Sigmoid colon (tissue), 7 donors: Measurements from ENCODE around the gene GHSR. TPM values are rescaled to one million over a fixed set of nuclear protein-coding genes. Genes with fewer than 3 reads are reported as not detected.
A peak's percentile ranks its signal among the peaks of the same experiment; 100 is the strongest.

Experiments used
- DNase-seq: peaks from one replicate; pipeline ENCODE4 v3.0.0-alpha.2; 2019
- H3K27ac ChIP-seq, 4 donors: fragments of 200-600 bp; sonication (generic); one replicate each; pipeline ENCODE4 v1.5.1; 2016 to 2019; ENCODE audit warnings: mild to moderate bottlenecking in 1 of 4
- H3K27me3 ChIP-seq, 3 donors: fragments of 200-600 bp; sonication (generic); one replicate each; pipeline ENCODE4 v1.5.1; 2019; ENCODE audit warnings: mild to moderate bottlenecking in 1 of 3
- H3K36me3 ChIP-seq, 4 donors: fragments of 200-600 bp; sonication (generic); one replicate each; pipeline ENCODE4 v1.5.1; 2016 to 2019
- H3K4me1 ChIP-seq, 4 donors: fragments of 200-600 bp; sonication (generic); one replicate each; pipeline ENCODE4 v1.5.1; 2017 to 2019
- H3K4me3 ChIP-seq, 4 donors: fragments of 200-600 bp; sonication (generic); one replicate each; pipeline ENCODE4 v1.5.1; 2017 to 2019; ENCODE audit warnings: mild to moderate bottlenecking in 2 of 4, moderate library complexity in 1 of 4
- H3K9me3 ChIP-seq, 4 donors: fragments of 200-600 bp in 3 of 4; sonication (generic) in 3 of 4; one replicate each; pipeline versions ENCODE4 v1.5.1 to v1.6.1; 2013 to 2019
- CTCF ChIP-seq, 4 experiments: fragments of 450-650 bp in 3 of 4; fragments of 200-600 bp in 1 of 4; IDR thresholded peaks; one replicate each; pipeline ENCODE4 v1.5.1; 2016 to 2019; ENCODE audit warnings: antibody characterized with exemption in 4 of 4, mild to moderate bottlenecking in 3 of 4, moderate library complexity in 2 of 4
- EP300 ChIP-seq, 4 donors: sonication (generic); formaldehyde crosslinking; IDR thresholded peaks; one replicate each; pipeline ENCODE4 v1.6.1; 2017; ENCODE audit warnings: antibody characterized with exemption in 4 of 4
- POLR2A ChIP-seq, 2 donors: fragments of 450-650 bp; IDR thresholded peaks; one replicate each; pipeline ENCODE4 v1.6.1; 2016; ENCODE audit warnings: antibody characterized with exemption in 2 of 2, mild to moderate bottlenecking in 2 of 2, moderate library complexity in 2 of 2
- POLR2AphosphoS5 ChIP-seq, 4 donors: sonication (generic); formaldehyde crosslinking; IDR thresholded peaks; one replicate each; pipeline ENCODE4 v1.6.1; 2017; ENCODE audit warnings: antibody characterized with exemption in 4 of 4
- WGBS, 2 donors: extraction: QIAGEN DNeasy Blood & Tissue Kit; methylation state at CpG; one replicate each; pipeline ENCODE4 v1.1.7; 2013; 5-methylcytosine and 5-hydroxymethylcytosine counted together
- intact Hi-C: fragments of 100-400 bp; cut with DNase I; formaldehyde crosslinking; loops from one replicate; pipeline ENCODE4 v1.15.1; 2023
- polyA plus RNA-seq, 3 donors: library from polyadenylated mRNA; stranded (reverse); fragments of 200-250 nt; gene quantifications; one replicate each; pipeline ENCODE4 v1.2.3, GENCODE V29; 2013
- total RNA-seq, 4 donors: library from RNA; depleted of rRNA; stranded (reverse); fragments of >200 nt; gene quantifications; one replicate each; pipeline ENCODE4 v1.1.0, GENCODE V29; 2016
- donor health status: healthy with polysubstance abuse.
- donor health status: Bipolar disorder and iron deficiency.
- donor health status: healthy.

Gene GHSR
- total and polyA plus RNA-seq, 7 donors, result 0.55 to 0.99 TPM; not detected in 5

GRCh38 chr3:172465281-172465680 is 17.0 kb upstream of the GHSR start:
- no peaks in the 10 kb centered on the region for H3K27me3 ChIP-seq
- no peak overlapping the region for H3K4me3 ChIP-seq
- H3K4me1 ChIP-seq, result no peaks in the 10 kb centered on the region
- no peak for TF ChIP-seq POLR2A (IDR thresholded peaks at IDR 0.05)
- no peak for TF ChIP-seq CTCF (IDR thresholded peaks at IDR 0.05)
- no peak for TF ChIP-seq EP300 (IDR thresholded peaks at IDR 0.05)
- TF ChIP-seq POLR2AphosphoS5 (IDR thresholded peaks at IDR 0.05), result no peak
- no peak overlapping the region for H3K27ac ChIP-seq
- no peaks in the 10 kb centered on the region for H3K36me3 ChIP-seq
- DNase-seq, result no peak
- H3K9me3 ChIP-seq, result no peaks in the 10 kb centered on the region
- intact Hi-C loops, result no loop called here

DNA sequence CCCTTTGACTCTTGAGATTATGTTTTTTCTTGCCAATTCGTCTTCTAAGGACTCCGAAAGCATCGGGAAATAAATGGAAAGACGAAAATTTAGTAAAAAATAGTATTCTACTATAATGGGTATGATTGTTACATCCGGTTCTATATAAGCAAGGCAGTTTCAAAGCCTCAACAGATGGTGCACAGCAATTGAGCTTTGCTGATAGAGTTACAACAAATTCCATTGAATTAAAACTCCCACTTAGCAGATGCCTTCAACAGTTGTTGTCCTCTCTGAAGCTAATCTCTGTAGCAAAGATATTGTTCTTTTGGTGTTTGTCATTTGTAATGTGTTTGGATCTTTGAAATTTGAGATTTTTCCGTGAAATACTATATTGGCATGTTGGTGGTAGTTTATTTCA is 16.1 kb upstream of the GHSR start:
- Histone ChIP-seq H3K9me3 (no peaks in the 10 kb centered on the region), H3K4me3 (no peak overlapping the region), H3K36me3 (no peaks in the 10 kb centered on the region), H3K4me1 (no peaks in the 10 kb centered on the region), H3K27me3 (no peaks in the 10 kb centered on the region), H3K27ac (no peak overlapping the region)
- TF ChIP-seq POLR2A (IDR thresholded peaks at IDR 0.05) (no peak), EP300 (IDR thresholded peaks at IDR 0.05) (no peak), POLR2AphosphoS5 (IDR thresholded peaks at IDR 0.05) (no peak), CTCF (IDR thresholded peaks at IDR 0.05) (no peak)
- 93 to 96% methylated on average over 6 of the region's 6 CpGs for WGBS, 2 donors
- no peak for DNase-seq
- intact Hi-C loops, result no loop called here

DNA sequence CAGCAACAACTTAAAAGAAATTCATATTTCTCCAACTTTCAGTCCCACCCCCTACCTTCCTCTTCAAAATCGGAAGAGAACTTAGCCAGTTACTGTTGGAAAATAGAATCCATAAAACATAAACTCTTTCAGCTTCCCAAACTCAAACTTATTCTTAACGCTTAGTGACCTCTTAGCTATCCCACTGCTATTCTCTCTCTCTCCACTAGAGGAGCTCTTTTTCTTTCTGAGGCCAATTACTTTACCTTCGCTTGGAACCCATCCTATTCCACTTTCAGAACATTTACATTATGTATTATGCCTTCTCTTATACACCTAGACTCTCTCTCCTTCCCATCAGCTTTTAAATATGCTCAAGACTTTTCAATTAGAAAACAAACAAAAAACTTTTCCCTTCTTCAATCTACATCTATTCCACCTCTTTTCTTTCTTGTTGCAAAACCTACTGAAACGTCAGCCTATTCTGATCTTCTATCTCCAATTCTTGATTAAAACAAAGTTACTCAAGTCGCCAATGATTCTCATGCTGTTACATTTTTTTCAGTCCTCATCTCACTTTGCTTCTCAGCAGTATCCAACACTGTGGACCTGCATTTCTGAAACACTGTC is 13.4 kb upstream of the GHSR start:
- WGBS, 2 donors, result 34 to 37% methylated on average over 5 of the region's 5 CpGs
- Histone ChIP-seq H3K27me3 (no peaks in the 10 kb centered on the region), H3K36me3 (no peaks in the 10 kb centered on the region), H3K4me1 (no peaks in the 10 kb centered on the region), H3K4me3 (no peak overlapping the region), H3K9me3 (no peaks in the 10 kb centered on the region), H3K27ac (no peak overlapping the region)
- intact Hi-C loops, result no loop called here
- peak in 3 of 4 experiments; percentile 39 to 60 (median 57) for TF ChIP-seq CTCF (IDR thresholded peaks at IDR 0.05)
- TF ChIP-seq EP300 (IDR thresholded peaks at IDR 0.05), result no peak
- DNase-seq, result no peak

- Histone ChIP-seq H3K9me3 (no peaks in the 10 kb centered on the region), H3K27ac (no peak overlapping the region), H3K4me3 (no peak overlapping the region), H3K36me3 (no peaks in the 10 kb centered on the region), H3K4me1 (no peaks in the 10 kb centered on the region), H3K27me3 (peaks cover 0 to 3% (median 0%) of the 10 kb centered on the region in 3 donors)
- no peak for TF ChIP-seq CTCF (IDR thresholded peaks at IDR 0.05)
- TF ChIP-seq POLR2AphosphoS5 (IDR thresholded peaks at IDR 0.05), result no peak
- TF ChIP-seq EP300 (IDR thresholded peaks at IDR 0.05), result no peak
- TF ChIP-seq POLR2A (IDR thresholded peaks at IDR 0.05), result no peak
- 90 to 93% methylated on average over 3 of the region's 3 CpGs for WGBS, 2 donors
- no peak for DNase-seq
- intact Hi-C loops, result no loop called here
Observed at GRCh38 chr3:172456404-172456803, 8.1 kb upstream of the GHSR start.

GRCh38 chr3:172454180-172454579 is 5.9 kb upstream of the GHSR start:
- no peak for DNase-seq
- Histone ChIP-seq H3K27me3 (peaks cover 8 to 26% (median 14%) of the 10 kb centered on the region in 3 donors), H3K4me1 (peaks cover 0 to 4% (median 0%) of the 10 kb centered on the region in 4 donors), H3K4me3 (no peak overlapping the region), H3K27ac (no peak overlapping the region), H3K9me3 (no peaks in the 10 kb centered on the region), H3K36me3 (no peaks in the 10 kb centered on the region)
- intact Hi-C loops, result no loop called here
- TF ChIP-seq POLR2A (IDR thresholded peaks at IDR 0.05) (no peak), EP300 (IDR thresholded peaks at IDR 0.05) (no peak)
